ENCODE results near the gene EPS8L3.
"Not testable (repeated sequence)": the region's sequence is repeated elsewhere in the genome, so short reads cannot be mapped to it uniquely, and the experiment has no call there.

Gene EPS8L3, protein sequence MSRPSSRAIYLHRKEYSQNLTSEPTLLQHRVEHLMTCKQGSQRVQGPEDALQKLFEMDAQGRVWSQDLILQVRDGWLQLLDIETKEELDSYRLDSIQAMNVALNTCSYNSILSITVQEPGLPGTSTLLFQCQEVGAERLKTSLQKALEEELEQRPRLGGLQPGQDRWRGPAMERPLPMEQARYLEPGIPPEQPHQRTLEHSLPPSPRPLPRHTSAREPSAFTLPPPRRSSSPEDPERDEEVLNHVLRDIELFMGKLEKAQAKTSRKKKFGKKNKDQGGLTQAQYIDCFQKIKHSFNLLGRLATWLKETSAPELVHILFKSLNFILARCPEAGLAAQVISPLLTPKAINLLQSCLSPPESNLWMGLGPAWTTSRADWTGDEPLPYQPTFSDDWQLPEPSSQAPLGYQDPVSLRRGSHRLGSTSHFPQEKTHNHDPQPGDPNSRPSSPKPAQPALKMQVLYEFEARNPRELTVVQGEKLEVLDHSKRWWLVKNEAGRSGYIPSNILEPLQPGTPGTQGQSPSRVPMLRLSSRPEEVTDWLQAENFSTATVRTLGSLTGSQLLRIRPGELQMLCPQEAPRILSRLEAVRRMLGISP

DNA sequence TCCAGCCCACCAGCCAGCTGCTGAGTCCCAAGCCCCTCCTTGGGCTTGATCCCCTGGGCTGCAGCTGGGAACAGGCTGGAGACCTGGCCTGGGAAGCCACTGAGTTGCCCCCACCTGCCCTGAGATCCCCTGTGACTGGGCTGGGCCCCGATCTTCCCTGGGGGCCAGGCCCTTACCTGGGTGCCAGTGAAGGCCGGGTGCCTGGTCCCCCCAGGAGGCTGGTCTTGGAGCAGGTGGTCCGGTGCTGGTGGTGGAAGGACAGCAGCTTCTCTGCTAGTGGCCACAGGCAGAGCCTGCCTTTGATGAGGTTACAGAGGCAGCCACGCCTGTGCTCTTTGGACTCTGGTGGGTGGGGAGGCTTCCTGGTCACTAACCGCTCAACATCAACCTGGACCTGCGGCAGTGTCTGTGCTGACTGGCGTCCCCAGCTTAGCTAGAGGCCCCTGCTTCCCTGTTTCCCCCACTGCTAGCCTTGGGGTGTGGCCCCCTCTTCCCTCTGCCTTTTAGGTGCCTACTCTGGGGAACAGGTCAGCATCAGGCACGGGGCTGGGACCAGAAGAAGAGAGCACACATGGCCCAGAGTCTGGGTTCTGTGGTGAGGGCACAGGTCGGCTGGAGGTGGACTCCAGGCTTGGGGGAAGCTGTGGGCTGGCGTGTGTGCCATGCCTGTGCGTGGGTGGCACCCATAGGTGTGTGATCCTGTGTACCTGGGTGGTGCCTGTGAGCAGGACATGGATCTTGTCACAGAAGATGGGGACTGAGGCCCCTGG is at the start of gene EPS8L3:
EPS8L3 (minus strand) TSS at position 278 of the 770 bp plus-strand sequence. CDS start 2,174 bp downstream, outside the sequence.
- DNase-seq (ENCODE audit: low spot score): no peak

DNA sequence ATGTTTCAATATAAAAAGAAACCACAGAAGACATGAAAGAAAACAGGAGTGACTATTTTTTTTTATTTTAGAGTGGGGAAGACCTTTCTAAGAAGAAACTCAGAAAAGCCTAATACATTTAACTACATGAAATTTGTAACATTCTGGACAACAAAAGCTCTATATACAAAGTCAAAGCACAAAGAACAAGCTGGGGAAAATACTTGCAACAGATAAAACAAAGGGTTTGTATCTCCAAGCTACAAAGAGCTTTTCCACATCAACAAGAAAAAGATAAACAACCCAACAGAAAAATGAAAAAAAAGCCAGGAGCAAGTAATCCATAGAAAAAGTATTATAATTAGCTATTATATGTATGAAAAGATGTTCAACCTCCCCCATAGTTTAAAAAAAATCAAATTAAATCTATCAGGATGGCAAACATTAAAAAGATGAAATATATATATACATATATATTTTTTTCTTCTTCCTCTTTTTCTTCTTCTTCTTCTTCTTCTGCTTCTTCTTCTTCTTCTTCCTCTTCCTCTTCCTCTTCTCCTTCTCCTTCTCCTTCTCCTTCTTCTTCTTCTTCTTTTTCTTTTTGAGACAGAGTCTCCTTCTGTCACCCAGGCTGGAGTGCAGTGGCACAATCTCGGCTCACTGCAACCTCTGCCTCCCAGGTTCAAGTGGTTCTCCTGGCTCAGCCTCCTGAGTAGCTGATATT is 49.1 kb upstream of the EPS8L3 start:
- no peak for DNase-seq (ENCODE audit: low spot score)

DNA sequence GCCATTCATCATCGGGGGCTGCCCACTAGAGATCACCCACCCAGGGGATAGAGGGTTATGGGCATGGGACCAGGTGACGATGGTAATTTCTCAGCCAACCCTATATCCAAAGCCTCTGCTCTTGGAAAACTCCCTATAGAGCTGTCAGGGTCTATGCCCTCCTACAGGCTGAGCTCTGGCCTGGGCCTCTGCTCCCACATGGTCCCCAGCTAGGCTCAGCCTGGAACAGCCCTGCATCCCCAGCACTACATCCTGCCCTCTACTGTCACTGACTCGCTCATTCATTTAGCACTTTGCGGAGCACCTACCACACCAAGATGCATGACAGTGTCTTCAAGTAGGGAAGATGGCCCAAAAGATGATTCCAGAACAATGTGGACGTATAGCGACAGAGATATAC is 45.0 kb upstream of the EPS8L3 start:
- DNase-seq (ENCODE audit: low spot score): no peak

DNA sequence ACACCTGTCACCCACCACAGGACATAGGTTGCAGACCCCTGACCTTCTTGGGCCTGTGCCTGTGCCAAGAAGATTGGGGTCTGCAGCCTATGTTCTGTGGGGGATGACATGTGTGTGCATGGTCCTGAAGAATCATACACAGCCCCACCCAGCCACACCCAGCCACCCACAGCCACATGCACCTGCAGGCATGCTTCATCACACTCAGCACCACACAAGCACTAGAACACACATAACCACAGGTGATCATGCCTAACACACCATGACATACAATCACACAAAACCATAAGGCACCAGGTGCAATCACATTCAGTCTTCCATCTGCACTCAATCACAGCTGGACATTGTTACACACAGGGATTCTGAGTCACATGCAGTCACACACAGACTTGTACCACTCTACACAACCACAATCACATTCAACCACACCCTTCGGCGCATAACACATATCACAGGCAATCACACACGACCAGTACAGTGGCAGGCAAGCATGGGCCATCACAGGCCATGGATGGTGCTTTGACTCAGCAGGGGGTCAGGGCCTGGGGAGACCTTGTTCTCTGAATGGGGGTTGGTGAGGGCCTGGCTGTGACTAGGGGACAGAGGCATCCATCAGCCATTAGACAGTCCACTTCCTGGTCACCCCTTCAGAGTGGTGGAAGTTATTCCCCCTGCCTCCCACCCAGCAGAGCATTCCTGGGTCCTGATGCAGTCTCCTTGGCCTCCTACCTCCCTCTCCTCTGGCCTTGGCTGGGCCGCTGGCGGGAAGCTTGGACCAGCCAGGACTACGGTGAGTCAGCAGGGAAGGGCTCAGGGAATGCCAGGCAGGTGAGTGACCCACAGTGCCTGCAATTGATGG is 44.3 kb upstream of the EPS8L3 start:
- DNase-seq (ENCODE audit: low spot score): no peak

DNA sequence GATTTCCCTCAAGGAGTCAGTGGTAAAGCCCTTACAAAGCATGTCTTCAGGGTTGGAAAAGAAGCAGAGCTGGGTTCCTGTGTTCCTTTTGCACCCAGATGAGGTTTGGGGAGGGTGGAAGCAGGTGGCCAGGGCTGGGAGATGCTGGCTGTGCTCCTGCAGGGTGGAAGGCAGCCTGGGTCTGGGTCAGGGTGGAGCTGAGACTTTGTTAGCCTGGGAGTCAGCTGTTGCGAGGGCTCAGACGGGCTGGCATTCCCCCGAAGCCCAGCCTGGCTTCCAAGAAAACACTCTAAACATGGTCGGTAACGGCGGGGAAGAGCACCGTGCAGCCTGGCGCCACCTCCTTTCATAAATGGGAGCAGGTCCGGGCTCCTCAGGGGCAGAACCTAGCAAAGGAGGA is 43.7 kb upstream of the EPS8L3 start:
- DNase-seq (ENCODE audit: low spot score): no peak

DNA sequence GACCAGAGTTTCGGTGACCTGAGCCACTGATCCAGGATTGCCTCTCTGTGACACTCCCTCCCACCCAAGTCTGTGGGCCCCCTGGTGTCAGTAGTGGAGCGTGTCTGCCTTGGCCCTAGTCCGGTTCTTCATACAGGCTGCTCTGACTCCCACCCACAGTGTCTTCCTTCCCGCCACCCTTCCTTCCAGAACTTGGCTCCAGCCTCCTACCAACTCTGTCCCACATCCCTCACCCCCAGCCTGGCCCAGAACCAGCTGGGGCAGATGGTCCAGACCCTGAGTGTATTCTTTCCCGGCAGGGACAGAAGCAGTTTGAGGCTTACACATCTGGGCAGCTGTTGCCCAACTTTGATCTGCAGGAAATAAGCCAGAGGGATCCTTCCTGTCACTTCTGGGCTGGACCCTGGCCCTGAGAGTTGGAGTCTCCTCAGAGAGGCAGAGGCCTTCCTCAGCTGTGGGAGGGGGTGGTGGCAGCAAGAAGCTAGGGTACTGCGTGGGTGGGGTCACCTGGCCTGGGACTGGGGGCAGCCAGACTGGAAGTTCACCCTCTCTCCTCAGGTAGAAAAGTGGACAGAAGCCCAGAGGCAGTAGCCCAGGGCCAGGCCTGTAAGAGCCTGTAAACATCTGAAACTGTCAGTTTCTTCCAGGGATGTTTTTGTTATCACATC is 43.1 kb upstream of the EPS8L3 start:
- no peak for DNase-seq (ENCODE audit: low spot score)

DNA sequence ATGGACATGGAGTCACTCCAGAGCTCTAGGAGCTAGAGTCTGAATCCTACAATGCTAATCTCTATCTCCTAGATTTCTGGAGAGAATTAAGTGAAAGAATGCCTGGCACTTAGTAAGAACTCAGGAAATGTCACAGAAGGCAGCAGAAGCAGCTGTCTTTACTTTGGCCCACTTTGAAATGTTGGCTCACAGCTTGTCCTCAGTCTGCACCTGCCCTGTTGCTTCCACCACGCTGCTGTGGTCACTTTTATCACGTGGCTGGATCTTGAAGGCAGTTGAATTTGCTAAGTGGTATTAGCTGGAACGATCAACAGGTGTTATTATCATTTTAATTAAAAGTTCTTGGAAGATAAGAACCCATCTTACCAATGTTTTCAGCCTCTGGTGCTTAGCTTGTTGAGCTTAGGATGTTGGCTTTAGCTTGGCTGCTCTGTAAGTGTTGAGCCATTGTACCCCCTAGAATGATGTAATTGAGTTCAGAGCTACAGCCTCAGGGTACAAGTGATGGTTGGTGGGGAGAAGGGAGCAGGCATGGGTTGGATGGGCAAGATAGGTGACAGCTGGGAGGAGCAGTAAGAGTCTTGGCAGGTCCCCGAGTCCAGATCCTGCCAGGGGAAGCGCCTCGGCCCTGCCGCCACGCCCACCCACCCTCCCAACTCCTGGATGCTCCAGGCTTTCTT is 41.9 kb upstream of the EPS8L3 start:
- no peak for DNase-seq (ENCODE audit: low spot score)

DNA sequence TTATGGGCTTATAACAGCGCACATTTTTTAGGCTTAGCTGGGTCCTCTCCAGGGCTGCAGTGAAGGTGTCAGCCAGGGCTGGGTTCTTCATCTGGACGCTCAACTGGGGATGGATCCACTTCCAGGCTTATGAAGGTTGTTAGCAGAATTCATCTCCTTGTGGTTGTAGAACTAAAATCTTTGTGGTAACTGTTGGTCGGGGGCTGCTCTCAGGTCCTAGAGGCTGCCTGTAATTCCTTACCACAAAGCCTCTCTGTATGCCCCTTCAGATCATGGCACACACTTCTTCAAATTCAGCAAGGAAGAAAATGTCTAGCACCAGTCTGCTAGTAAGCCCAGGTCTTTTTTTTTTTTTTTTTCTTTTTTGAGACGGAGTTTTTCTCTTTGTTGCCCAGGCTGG is 40.9 kb upstream of the EPS8L3 start:
- DNase-seq (ENCODE audit: low spot score): no peak

DNA sequence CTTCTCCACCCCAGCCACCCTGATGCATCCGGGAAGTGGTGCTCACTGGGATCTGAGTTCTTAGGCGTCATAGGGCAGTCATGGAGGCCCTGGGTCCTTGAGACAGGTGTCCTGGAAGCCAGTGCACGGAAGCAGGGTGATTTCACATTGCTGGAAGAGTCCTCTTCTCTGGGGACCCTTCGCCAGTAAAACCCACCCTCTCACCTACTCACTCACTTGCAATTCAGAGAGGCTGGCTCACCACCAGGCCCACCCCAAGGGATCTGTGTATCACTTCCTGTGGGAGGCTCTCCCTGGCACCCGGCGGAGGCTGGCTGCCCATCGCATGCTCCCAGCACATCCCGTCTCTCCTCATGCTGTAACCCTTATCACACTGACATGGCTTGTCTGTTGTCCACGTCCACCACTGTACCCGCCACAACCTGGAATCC is 40.2 kb upstream of the EPS8L3 start:
- no peak for DNase-seq (ENCODE audit: low spot score)

DNA sequence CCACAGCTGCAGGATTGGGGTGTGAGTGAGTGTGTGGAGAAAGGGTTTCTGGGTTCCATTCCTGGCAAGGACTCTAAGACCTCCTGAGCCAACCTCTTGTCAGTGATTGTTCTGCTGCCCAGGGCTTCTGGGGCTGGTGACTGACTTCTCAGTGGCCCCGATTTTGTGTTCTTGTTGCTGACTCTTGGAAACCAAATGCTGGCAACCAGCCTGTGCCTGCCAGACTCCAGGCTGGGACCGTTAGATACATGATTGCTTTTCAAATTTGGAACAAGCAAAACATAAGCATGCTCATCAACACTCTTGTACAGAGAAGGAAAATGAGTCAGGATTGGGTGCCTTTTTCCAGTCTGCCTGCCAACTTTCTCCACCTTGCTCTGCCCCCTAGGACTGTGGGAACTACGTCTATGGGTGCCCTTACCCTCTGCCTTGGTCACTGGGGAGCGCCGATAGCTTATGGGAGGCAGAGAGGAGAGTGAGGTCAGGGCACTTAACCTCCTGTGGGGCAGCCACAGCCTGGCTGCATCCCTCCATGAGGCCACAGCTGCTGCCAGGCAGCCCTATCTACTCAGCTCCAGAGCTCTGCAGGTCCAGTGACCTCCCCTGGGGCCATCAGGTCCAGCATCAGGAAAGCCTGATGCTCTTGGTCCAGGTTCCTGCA is 39.3 kb upstream of the EPS8L3 start:
- DNase-seq (ENCODE audit: low spot score): no peak

DNA sequence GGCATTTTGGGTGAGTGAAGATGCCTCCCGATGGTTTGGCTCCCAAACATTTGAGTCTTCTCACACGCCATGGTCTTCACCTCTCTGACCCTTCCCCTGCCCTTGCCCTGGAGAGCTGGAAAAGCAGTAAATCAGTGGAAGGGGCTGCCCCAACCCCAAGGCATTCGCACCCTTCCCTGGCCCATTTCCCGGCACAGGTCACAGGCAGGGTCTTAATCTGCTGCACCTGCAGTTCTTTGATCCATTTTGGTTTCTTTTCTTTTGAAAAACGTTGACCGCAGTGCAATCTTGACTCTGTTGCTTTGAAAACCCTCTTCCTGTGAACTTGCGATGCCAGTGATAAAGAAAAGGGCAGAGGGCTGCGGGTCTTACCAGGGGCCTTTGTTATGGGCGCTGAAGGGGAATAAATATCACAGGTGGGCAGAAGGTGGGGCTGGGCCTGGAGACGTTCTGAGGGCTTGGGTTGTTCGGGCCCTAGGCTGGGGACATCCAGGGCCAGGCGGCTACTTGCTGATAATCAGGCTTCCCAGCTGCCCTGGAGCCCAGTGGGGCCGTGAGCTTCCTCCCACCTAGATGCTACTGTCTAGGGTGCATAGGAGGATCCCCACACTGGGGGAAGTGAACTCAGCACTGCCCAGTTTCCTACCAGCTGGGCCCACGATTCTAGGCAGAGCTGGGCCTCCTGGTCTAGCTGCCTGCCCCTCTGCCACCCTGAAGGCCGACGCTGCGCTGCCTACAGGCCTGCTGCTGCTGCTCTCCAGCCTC is 38.6 kb upstream of the EPS8L3 start:
- DNase-seq (ENCODE audit: low spot score): no peak

DNA sequence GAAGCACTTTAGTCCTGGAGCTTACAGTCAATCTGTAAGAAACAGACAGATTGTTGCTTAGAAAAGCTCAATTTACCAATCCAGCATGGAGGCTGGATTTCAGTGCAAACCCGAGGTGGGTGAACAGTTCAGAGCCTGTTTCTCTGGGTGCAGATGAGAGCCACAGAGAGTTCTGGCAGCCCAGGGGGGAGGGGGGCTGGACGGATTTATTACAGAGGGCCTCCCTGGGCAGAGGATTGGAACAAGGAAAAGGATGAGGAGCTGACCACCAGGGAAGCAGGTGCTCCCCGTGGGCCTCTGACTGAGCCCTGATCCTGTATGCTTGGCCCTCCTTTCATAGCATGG is 38.0 kb upstream of the EPS8L3 start:
- DNase-seq (ENCODE audit: low spot score): no peak

DNA sequence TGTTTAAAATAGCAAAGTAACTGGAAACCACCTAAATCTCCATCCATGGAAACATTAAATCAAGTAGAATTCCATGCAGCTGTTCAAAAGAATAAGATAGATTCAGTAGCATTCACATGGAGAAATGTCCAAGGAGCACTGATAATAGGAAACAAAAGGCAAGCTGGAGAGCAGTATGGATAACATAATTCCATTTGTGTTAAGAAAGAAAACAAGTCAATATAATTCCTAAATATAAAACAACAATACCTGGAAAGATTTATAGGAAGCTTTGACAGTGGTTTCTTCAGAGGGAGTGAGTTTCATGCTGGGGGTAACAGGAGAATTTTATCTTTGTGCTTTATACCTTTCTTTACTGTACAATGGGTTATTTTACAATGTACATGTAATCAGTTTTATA is 36.6 kb upstream of the EPS8L3 start:
- no peak for DNase-seq (ENCODE audit: low spot score)

DNA sequence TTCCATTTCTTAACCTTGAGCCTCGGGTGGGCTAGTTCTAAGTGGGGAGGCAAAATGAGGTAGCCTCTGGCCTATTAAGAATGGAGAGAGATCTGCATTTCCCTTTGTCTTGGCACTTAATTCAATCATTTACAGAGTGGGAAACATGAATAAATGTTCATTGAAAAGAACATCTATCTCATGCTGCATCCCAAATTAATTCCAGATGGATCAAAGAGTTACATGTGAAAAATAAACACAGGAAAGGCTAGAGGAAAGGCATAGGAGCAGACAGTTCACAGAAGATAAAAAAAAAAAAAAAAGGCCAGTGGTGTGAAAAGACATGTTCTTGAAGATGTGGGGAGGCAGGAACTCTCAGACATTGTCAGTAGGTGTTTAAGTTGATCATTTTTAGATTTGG is 35.7 kb upstream of the EPS8L3 start:
- no peak for DNase-seq (ENCODE audit: low spot score)

DNA sequence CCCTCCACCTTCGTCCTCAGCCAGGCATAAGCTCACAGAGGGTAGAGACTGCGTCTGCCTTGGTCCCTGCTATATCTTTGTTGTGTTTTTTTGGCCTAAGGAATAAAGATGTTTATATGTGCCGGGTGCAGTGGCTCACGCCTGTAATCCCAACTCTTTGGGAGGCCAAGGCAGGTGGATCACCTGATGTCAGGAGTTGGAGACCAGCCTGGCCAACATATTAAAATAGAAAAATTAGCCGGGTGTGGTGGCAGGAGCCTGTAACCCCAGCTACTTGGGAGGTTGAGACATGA is 33.5 kb upstream of the EPS8L3 start:
- not testable (repeated sequence) for DNase-seq (ENCODE audit: low spot score)

DNA sequence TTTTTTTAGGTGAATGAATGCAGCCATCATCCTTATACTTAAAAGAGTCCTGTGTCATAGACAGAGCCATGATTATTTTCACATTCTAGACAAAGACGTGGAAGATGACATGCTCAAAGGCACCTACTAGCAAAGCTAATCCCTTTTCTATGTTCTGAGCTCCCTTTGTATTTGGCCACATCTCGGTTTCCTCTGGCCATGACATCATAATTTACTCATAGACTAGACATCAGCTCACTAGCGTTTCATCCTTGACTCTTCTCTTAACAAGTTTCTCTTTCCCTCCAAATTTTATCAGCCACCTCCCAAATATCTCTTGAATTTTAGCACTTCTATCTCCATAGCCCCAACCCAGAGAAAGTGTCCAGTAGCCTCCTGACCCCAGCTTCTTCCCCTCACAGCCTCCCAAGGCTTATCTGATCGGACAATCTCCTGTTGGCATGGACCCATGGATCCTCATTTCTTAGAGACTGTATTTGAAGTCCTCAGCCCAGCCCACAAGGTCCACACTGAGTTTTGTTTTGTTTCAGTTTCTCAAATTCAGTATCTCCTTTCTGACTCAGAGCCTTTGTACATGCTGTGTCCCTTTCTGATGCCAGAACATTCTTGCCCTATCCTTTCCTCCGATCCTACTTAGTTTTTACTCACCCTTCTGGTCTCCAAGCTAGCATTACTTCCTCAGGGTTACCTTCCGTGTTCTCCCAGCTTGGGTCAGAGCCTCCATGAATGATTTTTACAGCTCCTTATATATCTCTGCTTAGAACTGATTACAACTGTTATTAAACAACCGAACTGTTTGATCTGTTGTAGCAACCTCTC is 33.0 kb upstream of the EPS8L3 start:
- DNase-seq (ENCODE audit: low spot score): no peak

DNA sequence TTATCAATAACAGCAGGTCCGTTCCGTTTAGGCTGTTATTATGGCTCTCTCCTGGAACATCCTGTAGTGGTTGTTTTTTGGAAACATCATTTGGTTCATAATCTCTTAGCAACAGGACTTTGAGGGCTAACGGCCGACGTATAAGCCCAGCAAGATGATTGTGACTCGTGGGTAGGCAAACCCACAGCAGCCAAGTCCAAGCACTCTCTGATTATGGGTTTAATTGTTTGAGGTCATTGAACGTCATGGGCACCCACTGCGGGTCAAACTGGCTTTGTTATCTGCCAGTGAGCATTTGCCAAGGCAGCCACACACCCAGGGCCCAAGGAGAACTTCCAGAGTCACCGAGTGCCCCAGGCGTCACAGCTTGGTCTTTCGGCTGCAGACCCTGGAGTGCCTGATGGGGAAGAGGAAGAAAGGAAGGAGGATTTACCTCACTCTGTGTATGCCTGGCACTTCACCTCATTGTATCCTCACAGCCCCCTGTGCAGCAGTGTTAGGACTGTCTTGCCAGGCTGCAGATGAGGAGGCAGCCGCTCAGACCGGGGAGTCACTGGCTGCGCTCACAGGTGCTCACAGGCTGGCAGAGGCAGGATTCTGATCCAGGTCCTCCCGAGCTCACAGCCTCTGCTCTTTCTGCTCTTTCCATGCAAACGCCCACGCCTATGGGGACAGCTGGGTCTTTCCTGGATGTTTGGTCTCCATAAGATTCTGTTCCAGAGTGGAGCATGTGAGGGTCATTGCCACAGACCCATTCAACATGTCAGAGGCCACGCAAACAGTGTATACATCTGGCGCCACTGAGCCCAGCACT is 30.8 kb upstream of the EPS8L3 start:
- peak; percentile 17 for DNase-seq (ENCODE audit: low spot score)

Data from hematopoietic multipotent progenitor cell treated with erythropoietin and hydrocortisone succinate and interleukin-3 and kit ligand, for 15 days (in vitro differentiated cells).